NCI-H748 (cell line): ENCODE data around the gene WDPCP.
"Not testable (repeated sequence)": the region's sequence is repeated elsewhere in the genome, so short reads cannot be mapped to it uniquely, and the experiment has no call there.

Experiments
- DNase-seq: peaks from one replicate; lab custom pipeline; 2025; ENCODE audit not compliant: unreplicated experiment; lab: John Stamatoyannopoulos, UW

The WDPCP gene

DNA sequence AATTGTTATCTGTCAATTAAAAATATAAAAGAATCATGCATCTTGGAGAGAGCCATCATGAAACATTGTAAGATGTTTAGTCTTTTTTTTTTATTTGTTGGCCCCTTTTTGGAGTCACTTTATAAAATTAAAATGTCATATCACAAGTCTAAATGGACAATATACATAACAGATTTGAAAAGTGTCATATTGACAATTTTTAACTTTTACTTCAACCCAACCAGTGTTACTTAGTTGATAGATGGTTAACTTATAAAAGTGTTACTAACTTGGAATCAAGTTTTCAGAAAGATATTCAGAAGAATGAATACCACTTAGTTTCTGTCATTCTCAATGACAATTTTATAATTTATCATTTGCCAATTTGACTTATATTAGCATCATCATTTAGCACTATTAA lies 319.3 kb downstream of the WDPCP start:
- DNase-seq, result no peak

DNA sequence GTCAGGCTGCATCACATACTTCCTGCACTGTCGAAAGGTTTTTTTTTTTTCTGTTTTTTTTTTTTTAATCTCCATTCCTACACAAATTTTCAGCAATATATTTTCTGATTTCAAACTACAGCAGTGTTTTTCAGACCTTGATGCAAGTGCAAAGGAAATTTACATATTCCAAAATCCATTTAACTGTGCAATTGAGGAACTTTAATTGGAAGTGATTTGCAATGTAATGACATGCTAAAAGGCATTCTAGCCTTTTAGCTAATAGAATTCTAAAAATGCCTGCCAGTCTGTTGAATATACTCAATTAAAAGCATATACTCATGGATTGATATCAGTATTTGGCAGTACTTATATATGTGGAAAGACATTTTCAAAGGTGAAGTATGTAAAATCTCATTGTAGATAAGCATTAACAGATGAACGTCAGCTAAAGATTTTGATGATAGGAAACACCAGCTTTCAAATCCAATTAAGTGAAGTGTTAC lies 327.1 kb downstream of the WDPCP start:
- no peak for DNase-seq

DNA sequence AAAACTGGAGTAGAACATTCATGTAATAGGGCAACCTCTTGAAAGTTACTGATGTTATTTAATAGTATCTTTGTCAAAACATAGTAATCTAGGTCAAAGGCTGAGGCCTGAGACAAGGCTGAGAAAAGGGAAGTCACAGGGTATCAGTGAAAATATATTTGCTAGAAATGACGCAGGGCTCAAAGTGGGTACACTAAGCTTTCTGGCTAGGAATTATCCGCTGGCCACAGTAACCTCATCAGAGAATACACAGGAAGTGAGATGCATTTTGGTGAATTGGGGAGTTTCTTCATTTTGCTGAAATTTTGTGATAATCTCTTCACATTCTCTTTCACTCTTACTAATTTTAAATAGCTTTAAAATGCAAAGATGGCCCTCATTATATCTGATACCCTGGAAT lies 330.8 kb downstream of the WDPCP start:
- DNase-seq, result no peak

DNA sequence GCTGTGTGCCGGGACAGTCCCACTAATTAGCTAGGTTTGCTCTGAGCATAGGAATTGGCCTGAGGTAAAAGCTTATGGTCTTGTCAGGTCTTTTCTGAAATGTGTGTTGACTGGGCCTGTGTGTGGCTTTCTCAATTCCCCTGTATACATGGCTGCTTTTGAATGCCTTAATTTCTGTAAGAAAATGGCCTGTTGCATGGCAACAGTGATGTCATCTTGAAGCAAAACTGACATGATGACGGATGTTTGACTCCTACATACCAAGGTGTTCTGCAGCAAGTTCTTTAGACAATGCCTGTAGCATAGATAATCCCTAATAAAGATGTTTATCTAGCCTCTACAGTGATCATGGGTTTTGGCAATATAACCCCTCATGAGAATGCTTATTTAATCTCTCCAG lies 339.1 kb downstream of the WDPCP start:
- DNase-seq, result peak; percentile 0

DNA sequence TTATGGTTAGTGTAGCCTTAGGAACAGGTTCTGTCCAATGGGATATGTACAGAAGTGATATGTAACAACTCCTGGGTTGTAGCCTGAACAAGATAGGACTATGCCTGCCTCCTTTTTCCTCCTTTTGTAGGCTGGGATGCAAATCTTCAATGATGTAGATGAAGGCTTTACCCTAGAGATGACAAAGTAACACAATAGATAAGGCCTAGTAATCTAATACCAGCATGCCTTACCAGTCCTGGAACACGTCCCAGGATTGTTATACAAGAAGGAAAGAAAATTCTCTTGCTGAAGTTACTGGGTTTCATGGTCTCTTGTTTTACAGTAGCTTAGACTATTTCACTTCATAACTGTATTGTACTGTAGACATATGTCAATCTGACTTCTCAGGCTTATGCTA lies 345.5 kb downstream of the WDPCP start:
- DNase-seq, result no peak

DNA sequence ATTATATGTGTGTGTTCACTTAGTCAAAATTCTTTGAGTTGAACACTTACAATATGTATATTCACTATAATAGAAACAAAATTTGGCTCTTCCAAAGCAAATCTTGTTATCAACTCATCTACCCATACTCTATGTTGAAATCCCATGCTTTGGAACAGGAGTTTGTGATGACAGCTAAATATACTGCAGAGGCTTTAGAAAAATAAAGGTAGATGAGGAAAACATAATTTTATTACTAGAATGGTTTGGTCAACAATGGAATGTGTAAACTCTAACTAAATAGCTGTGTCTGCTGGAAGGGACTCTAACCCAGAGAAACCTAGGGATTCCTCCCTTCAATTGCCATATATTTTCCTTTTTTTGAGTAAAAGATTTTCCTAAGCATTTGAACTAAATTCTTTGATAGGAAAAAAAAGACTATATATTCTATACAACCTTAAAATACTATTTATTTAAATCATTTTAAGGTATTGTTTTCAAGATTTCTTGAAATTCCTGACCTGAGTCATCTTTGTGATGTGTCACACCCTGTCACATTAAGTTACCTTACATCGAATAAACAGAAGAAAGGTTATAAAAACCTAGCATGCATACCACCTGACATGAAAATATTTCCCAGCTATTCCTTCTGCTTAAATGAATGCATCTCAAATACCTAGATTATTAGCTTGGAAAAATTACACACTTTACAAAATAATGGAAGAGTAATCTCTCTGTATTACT lies 362.2 kb downstream of the WDPCP start:
- DNase-seq, result no peak

DNA sequence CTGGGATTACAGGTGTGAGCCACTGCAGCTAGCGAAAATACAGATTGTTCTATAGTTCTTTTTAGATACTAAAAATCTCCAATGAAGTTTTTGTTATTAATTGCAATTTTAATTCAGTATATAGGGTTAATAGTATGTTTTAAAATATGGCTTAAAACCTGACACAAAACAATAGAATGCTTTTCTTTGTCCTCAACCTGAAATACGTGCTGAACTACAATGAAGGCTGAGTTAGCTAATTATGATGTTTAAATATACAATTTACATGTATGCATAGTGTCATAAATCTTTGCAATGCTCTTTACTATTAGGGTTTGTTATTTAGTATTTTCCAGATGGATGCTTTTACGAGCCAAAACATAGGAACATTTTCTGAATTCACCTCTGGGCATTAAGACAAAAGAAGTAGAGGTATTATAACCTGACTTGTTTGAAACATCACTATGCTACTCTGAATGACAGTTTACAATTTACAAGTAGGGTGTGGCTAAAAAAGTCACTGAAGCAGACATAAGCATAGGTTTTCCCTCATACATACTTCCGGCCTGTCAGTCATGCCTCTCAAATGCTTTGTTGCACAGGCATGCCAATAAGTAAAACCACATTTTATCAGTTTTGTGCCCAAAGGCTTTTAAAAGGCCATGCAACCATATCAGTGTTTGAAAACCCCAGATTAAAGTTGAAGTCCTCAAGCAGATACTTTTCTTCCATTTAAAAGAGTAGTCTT lies 369.3 kb downstream of the WDPCP start:
- DNase-seq, result peak; percentile 2

DNA sequence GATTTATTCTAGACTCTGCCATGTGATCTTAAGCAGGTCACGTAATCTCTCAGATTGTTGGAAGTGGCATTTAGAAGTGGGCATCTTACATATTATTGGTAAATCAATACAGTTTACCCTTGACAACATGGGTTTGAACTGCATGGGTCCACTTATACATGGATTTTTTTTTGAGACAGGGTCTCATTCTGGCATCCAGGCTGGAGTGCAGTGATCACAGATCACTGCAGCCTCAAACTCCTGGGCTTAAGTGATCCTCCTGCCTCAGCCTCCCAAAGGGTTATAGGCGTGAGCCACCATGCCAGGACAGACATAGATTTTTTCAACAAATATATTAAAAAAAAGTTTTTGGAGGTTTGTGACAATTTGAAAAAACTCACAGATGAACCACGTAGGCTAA lies 393.0 kb downstream of the WDPCP start:
- no peak for DNase-seq

DNA sequence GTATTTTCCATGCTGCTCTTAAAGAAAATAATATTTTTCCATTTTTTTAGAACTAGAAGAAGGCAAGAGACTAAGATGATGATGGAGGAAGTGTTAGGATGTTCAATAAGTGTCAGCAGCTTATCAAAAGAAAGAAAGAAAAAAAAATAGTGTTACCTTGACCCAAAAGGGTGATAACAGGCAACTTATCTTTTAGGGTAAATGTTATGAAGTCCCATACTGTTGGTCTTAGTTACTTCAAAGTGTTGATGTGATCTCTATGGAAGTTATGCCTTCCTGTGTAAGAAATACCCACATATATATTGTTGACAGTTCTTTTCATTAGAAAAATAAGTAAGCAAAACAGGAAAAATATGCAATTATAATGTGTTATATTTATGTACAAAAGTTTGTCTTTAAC lies 394.1 kb downstream of the WDPCP start:
- DNase-seq, result no peak

DNA sequence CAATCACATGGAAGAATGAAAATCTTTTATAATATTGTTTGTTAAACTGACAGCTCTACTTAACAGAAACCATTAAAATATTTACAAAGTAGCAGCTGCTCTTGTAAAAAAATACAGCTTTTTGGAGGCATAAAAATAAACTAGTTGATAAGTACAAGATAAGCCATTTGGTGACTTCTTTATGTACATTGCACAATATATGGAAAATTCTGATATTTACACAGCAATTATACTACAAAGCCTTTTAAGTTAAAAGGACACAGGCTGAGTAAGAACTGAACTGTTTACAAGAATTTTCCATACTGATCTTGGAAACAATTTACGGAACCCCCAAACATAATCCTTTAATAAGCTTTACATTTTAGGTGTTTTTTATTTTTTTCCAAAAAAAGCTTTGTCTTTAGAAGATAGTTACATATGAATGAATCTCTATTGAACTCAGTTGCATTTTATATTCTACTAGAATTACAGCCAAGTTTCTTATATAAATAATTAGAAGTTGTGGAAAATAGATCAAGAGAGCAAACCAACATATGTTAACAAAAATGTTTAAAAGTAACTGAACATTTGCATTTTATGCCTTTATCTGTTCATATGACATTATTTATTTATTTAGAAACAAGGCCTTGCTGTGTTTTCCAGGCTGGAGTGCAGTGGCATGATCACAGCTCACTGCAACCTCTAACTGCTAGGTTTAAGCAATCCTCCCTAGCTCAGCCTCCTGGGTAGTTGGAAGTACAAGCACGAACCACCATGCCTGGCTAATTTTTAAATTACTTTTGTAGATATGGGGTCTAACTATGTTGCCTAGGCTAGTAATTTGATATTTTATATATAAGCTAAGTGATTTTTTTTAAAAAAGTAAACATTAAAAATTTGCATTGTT lies 395.1 kb downstream of the WDPCP start:
- DNase-seq, result peak; percentile 63

DNA sequence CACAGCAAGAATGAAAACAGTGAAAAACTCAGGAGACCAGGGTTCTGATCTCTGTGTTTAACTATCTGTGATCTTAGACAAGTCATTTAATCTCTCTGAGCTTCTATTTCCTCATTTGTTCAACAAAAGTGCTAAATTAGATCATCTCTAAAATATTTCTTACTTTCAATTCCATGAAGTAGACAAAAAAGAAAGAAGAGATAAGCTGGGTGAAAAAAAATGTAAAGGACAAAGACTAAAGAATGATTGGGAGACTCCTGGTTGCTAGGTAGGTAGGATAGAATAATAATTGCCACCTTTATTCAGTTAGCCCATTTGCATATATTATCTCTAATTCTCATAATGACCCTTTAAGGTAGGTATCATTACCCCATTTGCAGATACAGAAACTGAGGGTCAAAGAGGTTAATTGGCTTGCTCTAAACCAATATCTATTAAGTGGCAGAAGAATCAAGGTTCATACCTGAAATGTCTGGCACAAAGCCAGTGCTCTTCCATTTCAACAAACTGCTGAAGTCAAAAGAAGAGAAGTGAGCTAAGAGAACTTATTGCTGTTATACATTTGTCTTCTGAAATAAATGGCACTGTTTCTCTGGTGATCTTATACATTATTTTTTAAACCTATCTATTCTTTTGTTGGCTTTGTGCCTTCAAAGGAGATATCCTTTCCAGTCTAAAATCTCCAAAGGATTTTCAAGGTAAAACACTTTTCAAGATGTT lies 395.9 kb downstream of the WDPCP start:
- peak; percentile 92 for DNase-seq

DNA sequence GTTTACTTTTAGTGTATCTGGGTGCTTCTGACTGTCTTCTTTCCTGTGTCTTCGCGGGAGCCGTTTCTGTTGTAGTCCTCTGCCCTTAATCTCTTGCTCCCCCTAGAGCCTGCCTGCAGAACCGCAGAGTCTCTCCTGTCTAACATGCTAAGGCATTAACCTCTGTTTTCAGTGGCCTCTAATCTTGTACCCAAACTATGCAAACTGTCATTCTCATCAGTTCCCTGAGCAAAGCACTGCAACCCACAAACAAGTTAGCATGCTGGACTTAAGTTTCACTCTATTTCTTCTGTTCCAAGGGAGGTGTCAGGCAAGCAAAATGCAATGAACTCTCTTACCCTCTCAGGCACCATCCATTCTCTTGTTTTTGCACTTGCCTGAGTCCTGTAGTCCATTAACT lies 399.3 kb downstream of the WDPCP start:
- peak; percentile 34 for DNase-seq

DNA sequence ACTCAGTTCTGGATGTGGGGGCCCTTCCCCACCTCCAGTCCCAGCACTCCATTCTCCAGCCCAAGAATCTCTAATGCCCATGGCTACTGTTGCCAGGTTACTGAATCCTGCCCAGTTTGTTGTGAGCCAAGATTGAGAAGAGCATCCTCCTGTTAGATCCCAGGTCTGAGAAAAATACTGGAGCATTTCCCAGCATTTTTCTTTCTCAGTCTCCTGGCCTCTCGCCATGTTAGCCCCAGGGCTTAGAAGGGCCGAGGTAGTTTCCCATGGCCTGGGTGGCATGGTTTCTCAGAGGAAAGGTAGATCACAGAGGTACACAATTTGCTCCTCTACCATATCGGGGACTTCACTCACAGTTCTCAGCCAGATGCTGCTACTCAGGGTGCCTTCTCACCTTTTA lies 401.9 kb downstream of the WDPCP start:
- no peak for DNase-seq

DNA sequence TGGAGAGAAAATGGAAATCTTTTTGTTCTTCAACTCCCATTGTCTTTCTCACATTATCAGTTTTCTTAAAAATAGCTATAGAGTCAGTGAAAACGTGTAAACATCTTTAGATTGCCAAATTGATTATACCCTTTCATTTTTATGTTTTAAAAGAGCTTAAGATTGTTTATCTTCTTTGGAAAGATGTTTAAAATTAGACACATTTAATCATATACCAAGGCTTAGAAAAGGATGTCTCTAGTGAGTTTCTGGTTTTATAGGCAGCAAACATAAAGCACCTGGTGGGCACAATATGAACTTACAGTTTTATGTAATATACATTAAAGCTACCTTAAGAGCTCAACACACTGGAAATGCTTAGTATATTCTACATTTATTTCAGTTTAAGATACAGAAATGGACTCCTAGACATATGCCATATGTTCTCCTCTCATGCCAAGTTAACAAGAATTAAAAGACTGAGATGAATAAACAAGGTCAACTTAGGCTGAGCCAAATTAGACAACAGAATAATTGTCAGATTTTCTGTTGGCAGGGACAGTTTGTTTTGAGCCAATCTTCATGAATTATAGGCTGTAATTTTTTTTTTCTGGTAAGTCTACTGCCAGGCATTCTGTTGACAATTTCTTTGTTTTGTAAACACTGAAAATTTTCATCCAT lies 425.0 kb downstream of the WDPCP start:
- DNase-seq, result no peak

DNA sequence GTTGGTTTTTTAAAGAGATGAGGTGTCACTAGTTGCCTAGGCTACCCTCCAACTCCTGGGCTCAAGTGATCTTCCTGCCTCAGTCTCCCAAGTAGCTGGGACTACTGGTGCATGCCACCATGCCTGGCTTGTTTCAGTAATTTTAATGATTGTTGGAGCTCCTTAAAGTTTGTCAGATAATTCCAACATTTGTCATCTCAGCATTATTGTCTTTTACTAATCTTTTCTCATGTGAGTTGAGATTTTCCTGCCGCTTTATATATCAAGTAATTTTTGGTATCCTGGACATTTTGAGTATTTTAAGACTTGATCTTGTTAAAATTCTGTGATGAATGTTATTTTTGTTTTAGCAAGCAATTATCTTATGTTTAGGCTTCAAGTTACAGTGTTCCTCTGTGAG lies 429.0 kb downstream of the WDPCP start:
- DNase-seq, result no peak

DNA sequence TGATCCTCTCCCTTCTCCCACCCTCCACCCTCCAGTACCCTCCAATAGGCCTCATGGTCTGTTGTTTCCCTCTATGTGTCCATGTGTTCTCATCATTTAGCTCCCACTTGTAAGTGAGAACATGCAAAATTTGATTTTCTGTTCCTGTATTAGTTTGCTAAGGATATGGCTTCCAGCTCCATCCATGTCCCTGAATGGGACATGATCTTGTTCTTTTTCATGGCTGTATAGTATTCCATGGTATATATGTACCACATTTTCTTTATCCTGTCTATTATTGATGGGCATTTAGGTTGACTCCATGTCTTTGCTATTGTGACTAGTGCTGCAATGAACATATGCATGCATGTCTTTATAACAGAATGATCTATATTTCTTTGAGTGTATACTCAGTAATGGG lies 451.6 kb downstream of the WDPCP start:
- DNase-seq, result not testable (repeated sequence)

DNA sequence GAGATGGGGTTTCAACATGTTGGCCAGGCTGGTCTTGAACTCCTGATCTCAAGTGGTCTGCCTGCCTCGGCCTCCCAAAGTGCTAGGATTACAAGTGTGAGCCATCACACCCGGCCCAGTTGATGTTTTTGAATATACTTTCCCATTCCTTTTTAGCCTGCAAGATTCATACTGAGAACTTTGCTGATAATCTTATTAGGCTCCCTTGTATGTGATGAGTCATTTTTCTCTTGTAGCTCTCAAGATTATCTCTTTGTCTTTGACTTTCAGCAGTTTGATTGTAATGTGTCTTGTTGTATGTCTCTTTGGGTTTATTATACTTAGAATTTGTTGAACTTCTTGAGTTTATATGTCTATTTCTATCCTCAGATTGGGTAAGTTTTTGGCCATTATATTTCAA lies 456.3 kb downstream of the WDPCP start:
- DNase-seq, result no peak

DNA sequence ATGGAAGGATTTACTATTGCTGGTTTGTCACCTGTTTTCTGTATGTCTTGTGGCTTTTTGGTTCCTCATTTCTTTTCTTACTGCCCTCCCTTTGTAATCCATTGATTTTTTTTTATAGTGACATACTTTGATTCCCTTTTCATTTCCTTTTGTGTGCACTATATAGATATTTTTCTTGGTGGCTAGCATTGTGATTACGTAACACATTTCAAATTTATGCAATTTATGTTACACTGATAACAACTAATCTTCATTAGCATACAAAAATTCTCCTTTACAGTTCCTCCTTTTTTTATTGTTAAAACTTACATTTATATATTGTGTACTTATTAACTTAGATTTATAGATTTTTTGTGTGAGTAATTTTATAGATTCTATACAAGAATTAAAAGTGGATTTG lies 457.1 kb downstream of the WDPCP start:
- DNase-seq, result no peak

DNA sequence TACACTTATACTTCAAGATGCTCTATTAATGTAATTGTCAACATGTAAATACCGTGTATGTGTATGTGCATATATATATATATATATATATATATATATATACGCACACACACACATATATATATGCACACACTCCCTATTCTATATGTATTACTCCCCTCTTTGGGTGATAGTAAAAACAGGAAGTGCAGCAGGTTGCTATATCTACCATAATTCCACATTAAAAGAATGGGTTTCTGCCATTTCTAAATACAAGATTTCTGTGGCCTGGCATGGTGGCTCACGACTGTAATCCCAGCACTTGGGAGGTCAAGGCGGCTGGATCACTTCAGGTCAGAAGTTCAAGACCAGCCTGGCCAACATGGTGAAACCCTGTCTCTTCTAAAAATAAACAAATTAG lies 460.7 kb downstream of the WDPCP start:
- no peak for DNase-seq

DNA sequence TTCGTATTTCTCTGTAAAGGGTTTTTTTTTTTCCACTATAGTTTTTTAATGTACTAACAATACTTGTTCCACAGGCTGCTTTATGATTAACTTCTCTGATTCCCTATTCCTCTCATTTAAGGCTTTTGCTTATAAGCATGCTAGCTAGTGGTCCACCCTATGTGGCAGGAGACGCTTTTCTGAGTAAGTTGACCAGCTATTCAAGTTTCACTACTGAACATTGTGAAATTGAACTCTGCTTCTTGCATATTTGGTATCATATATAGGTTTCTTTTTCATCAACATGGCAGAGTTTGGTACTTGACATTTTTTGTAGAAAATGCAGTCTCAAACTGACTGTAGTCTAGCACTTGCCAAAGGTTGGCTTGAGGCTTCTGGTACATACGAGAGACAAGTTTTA lies 463.4 kb downstream of the WDPCP start:
- DNase-seq, result no peak

DNA sequence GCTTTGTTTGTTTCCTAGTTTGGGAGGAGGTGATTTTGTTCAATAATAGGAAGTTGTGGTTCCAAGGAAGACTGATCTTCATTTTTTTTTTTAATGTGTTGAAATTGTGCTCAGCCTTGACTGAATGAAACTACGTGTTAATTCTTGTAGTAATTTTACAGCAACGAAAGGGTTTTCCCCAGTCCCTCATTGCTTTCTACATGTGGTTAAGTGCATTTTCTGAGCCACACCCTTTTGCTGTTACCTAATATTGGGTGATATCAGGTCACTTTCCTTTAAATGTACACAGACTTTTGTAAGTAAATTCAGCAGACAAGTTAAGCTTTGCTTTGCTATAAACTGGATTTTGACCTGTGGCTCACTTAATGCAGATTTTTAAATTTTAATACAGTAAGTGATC lies 464.1 kb downstream of the WDPCP start:
- DNase-seq, result no peak
